GM12892 (cell line): Measurements from ENCODE around the gene ZNHIT6.

Source experiments
- POLR2A ChIP-seq: IDR thresholded peaks from 2 replicates; pipeline ENCODE4 v1.6.1; 2011; ENCODE audit warnings: low read depth, low read length, control low read depth
- TAF1 ChIP-seq: IDR thresholded peaks from 2 replicates; pipeline ENCODE4 v1.6.1; 2011; ENCODE audit warnings: low read depth, mild to moderate bottlenecking, control low read depth, low read length, borderline replicate concordance

DNA sequence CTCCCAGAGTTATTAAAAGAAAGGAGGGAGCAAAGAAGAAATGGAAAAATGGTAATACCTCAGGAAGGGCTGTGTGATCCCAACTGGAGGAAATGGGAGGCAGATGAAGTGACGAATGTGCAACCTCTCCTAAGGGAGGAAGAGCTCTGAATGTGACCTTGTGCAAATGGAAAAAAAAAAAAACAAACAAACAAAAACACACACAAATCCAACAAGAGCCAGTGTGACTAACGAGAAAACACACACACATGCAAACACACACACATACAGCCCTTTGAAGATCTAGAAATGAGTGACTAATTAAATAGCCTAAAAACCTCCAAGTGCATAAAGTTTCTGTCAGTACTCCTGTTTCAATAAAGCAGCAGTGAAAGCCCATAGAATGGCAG, 78.7 kb downstream of the ZNHIT6 start:
- TF ChIP-seq POLR2A: no peak
- TF ChIP-seq TAF1: no peak
